Activated gamma-delta T cell treated with Interleukin-2 at 50 U/mL for 16 hours (primary cell): Measurements from ENCODE around the gene PDIA4.
"Not testable (repeated sequence)": the region's sequence is repeated elsewhere in the genome, so short reads cannot be mapped to it uniquely, and the experiment has no call there.

Experiments used
- DNase-seq: peaks from one replicate; pipeline ENCODE4 v3.0.0-alpha.2; 2020

PDIA4 gene

DNA sequence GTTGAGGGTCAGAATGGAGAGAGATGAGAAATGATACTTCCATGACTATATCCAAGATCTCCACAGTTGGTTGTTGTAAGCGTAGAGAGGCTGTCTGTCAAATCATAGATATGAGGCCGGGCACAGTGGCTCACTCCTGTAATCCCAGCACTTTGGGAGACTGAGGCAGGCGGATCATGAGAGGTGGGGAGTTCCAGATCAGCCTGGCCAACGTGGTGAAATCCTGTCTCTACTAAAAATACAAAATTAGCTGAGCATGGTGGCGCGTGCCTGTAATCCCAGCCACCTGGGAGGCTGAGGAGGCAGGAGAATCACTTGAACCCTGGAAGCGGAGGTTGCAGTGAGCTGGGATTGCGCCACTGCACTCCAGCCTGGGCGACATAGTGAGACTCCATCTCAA, 2.1 kb upstream of the PDIA4 start:
- not testable (repeated sequence) for DNase-seq

DNA sequence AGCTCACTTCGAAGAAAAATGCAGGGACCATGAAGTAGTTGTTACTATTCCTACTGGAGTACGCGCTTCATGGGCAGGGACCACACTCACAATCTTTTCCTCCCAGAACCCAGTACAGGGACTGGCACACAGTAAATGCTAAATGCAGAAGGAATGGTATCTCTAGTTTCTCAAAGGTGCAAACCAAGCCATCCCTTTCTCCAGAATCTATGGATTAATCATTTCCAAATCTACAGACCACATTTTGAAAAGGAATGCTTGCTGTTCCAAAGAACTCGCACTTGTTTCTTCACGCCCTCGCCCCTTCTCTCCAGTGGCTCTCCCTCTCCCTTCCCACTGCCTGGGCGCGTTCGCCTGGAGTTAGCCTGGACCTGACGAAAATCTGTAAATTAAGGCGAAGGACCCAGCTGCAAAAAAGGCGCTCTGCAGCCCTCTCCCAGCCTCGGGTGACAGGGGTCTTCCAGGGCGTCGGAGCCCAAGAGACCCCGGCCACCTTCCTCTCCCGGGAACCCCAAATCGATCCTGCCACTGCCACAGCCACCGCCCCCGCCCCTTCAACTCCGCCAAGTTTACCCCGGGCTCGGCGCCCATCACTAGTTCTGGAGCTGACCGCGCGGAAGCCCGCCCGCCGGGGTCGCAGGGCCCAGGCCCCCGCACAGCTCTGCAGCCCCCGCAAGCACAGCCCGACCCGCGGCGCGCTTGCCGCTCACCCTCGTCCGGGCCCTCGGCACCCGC, 527 bp downstream of the PDIA4 start:
- DNase-seq = no peak

DNA sequence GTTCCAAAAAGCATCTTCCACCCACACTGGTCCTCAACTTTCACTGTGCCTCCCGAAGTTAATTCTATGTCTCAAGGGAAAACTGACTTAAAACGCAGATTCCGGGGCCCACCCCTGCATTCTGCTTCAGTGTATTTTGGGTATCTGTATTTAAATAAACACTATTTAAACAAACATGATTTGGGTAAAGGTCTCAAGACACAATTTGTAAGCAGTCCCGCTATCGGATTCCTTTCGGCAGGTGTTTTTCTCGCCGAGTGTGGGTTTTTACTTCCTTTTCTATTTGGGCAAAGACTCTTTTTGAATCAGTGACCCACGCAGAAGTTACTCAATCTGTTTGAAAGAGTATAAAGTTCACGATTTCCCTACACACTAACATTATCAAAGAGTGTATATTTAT, 1.2 kb downstream of the PDIA4 start:
- no peak for DNase-seq

DNA sequence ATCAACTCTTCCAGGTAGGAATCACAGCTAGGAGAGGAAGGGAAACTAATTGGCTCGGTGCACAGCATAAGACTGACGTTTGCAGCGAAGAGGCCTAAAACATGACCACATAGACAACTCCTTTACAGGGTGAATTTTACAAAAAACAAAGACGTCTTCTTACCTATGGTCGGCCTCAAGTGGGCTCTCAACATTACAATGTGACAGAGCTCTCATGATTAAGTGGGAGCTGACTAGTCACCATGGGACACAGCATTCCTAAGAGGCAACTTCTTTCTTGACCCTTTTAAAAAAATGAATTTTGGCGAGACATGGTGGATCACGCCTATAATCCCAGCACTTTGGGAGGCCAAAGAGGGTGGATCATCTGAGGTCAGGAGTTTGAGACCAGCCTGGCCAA, 4.6 kb downstream of the PDIA4 start:
- DNase-seq = no peak

DNA sequence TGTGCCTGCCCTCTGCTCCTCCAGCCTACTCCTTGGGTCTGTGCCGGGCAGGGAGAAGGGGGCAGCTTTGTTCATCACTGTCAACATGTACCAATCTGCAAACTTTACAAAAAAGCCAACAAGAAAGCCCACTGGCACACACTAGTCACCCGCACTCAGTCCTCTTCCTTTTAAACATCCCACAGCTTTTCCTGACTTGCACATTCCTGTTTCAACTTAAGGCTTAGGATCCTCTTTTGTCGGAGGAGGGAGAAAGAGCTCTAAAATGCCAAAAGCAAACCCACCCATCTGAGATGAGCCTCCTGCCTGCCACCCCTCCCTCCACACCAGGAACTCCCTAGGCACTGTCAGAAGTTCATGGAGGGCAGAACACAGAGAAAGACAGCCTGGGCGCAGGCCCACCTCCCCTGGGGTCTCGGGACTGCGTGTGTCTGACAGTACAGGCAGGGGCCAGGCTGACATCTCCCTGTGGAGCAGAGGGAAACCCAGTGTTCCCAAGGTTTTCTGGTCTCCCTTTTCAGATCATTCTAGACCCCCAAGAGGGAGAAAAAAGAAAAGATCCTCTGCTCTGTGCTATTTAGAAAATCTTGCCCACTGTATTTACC, 5.4 kb downstream of the PDIA4 start:
- DNase-seq = no peak

DNA sequence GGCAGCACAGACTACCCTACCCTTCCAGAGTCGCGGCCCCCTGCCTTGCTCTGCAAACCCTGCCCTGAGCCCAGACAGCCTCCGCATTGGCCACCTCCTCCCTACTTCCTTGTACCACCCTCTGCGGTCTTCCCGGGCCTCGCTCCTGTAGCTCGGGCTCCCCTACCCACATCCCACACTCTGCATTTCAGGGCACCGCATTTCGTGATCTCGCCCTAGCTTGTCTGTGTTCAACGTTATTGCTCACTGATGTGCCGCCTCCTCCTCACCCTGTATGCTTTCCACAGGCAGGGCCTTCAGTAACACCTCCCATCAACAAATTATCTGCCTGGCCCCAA, 6.6 kb downstream of the PDIA4 start:
- no peak for DNase-seq

DNA sequence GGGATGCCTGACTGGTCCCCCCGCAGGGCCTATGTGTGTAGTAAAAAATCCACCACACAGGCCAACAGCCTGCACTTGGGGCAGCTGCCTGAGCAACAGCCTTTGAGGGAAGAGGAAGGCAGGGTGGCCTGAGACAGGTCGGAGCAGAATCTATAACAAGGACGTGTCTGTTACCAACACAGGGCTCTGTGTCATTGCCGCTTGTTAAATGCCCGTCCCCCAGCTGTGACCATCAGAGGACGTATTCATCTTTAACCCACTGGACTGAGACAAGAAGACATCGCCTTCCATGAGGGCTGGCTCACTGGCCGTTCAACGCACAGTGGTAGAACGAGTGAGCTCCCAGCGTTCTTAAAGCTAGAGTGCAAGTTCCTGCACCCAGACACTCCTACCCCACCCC, 7.8 kb downstream of the PDIA4 start:
- no peak for DNase-seq

DNA sequence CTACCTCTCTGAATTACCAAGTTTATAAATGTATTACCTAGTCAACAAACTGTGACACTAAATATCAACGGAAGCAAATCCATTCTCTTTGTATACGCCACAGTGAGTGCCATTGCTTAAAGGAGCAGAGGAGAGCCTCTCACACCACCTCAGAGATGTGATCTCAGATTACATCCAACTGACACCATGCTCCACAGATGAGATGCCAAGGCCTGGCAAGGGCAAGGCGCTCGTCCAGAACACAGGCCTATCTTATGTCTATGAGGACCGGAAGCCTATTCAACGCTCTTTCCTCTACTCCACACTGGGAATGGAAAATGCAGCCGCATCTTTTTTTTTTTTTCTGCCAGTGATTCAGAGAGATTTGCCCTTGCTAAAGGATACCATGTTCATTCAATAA, 11.4 kb downstream of the PDIA4 start:
- no peak for DNase-seq

DNA sequence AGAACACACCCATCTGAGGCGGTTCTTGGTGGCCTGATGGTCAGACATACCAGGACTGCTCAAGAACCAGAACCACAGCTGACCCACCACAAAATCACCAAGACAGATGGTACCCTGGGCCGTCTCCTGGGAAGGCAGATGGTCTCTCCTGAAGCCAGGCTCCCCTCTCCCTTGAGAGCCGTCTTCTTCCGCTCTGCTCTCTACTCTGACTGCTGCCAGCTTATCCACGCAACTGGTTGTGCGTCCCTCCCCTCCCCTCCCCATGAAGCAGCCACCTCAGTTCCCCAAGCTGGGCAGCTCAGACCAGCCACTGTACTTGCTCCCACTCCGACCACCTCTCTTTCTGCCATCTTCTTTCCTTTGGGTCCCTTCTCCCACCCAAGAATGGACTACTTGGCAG, 14.0 kb downstream of the PDIA4 start:
- DNase-seq = no peak

DNA sequence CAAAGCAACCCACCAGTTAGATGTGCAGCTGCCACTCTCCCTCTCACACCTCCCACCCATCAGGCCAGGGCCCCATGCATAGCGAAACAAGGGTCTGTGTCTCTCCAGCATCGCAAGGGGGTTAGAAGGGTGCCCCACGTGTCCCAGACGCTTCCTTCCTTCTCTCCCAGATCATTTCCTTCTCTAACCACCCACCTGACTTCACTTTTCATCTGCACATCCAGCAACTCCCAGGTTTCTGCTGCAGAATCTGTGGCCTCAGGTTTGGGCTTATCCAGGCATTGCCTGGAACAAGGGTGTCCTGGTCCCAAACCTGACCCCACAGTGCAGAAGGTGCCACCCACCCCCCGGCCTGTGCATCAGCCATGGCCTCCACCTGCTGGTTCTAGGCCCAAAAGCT, 14.4 kb downstream of the PDIA4 start:
- DNase-seq = no peak

DNA sequence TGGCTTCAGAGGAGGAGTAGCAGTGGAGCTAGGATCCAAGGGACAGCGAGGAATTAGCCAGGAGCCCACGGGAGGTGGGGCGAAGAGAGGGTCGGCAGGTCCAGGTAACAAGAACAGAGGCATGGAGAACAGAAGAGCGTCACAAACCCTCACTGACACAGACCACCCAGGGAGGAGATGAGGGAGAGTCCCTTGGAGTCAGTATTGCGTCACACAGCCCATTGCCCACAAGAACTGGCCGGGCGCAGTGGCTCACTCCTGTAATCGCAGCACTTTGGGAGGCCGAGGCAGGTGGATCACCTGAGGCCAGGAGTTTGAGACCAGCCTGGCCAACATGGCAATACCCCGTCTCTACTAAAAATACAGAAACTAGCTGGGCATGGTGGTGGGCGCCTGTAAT, 15.6 kb downstream of the PDIA4 start:
- not testable (repeated sequence) for DNase-seq

DNA sequence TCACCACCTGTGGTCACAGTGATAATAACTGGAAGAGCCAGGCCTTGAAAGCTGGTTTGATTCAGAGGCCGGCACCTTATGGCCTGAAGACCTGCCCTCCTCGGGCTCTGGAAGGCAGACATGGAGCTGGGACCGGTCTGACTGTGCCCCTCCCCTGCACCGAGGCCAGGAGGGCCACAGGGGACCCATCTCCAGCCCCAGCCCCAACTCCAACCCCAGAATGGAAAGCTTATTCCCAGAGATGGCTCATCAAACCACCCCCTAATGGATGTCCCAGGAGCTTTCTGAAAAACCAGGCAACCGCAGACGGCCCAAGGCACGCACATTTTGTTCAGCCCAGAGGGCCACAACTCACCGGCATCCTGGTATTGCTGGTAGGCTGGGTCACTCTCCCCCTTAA, 16.8 kb downstream of the PDIA4 start:
- DNase-seq = no peak

DNA sequence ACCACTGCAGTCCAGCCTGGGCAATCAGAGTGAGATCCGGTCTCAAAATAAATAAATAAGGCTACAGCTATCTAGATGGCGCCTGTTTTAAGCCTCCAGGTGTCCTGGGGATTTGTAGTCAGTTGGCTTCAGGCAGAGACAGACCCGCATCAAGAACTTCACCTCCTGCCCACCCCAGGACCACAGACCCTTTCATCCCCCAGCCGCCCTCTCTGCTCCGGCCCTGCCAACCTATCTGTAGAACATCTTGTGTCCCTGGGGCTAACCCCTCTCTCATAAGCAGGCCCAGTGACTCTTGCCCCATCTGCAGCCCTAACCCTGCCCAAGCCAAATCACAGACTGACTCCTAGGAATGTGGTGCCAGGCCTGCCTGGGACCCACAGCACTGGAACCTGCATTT, 17.9 kb downstream of the PDIA4 start:
- DNase-seq = no peak

DNA sequence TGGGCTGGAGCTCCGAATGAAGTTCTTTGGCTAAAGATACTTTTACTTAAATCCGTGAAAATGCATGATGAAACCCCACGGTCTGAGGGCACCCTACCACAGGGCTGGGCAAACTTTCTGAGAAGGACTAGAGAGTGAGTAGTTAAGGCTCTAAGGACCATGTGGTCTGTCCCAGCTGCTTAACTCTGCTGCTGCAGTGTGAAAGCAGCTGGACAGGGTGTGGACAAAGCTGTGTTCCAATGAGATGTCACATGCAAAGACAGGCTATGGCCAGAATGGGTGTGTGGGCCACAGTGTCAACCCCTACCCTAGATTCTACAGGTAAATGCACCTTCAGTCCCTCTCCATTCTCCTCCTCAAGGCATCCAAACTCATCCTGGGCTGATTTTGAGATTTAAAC, 18.8 kb downstream of the PDIA4 start:
- no peak for DNase-seq

DNA sequence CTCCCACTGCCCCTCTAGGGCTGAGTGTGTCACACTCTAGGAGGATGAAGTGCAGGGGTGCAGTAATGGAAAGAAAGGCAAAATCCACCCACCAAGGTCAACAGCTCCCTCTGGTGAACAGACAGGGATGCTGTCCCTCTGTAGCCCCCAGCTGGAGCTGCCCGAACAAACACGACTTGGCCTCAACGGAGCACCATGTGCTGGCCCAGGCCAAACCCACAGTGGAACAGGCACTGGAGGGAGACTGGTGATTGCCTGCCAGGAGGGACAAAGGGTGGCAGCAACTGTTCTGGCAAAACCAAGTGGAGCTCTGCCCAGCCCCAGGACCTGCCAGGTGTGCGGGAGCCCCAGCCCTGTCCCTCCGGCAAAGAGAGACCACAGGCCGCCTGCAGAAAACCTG, 20.7 kb downstream of the PDIA4 start:
- DNase-seq = no peak

DNA sequence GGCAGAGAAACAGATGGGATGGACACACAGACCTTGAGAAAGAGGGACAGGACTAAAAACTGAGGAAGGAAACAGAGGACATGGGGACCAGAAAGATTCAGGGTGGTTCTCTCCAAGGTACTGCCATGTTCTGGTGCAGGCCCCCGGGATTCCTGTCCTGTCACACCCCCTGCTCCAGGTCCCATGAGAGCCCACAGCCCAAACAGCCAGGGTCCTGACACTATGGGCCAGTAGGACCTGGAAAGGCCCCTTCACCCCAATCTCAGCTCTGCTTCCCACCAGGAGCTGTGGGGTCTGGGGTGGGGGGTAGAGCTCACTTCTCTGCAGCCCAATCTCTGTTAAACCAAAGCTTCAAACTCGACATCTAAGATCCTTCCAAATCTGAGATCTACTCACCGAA, 21.2 kb downstream of the PDIA4 start:
- no peak for DNase-seq

DNA sequence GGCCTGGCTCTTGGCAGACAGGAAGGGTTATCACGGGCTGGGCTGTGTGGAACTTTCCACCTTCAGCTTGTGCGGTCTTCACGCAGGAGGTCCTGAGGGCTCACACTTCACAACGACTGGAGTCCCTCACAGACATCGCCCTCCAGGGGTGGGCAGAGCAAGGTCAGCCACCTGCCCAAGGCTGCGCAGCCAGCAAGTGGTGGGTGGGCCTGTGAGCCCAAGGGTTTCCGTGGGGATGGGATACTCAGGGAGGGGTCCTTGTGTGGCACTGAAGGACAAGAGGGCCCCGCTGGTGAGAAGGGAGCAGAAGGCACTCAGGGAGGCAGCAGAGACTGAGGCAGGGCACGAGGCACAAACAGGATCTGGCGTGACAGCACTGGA, 22.0 kb downstream of the PDIA4 start:
- no peak for DNase-seq

DNA sequence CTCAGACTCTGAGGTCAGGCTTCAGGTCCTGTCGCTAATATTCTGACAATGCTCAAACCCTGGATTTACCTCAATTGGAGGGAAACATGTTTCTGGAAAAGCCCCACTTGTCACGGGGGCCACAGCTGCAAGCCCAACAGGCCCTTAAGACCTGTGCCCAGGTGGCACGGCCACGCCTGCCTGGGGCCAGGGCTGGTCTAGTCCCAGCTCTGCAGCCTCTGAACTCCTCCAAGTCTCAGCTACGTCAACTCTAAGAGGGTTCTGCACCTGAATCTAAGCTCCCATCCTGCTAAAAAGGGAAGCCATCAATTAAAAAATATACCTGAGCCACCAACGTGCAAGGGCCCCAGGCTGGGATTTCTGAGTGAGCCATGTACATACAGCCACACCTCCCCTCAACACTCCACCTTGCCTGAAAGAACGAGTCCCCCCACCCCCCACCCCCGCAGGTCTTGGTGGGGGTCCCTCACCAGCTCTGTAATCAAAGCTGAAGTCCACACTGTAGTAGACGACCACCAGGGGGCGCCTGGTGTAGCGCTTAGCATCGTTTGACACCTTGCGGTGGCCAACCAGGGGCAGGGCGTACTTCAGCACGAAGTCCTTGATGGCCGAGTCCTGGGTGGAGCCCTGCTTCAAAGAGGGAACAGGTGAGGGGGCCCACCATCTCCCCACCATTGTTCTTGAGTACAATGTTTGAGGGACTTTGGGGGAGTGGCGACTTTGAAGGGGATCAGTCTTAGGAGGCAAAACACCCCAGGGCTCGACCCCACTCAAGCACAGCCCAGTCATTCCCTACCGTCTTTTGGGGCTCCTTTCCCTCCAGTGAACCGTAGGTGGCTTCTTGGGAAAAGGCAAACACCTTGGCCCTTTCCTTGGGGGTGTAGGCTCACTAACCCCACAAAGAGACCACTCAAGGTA, 22.6 kb downstream of the PDIA4 start:
- DNase-seq = peak; percentile 88

DNA sequence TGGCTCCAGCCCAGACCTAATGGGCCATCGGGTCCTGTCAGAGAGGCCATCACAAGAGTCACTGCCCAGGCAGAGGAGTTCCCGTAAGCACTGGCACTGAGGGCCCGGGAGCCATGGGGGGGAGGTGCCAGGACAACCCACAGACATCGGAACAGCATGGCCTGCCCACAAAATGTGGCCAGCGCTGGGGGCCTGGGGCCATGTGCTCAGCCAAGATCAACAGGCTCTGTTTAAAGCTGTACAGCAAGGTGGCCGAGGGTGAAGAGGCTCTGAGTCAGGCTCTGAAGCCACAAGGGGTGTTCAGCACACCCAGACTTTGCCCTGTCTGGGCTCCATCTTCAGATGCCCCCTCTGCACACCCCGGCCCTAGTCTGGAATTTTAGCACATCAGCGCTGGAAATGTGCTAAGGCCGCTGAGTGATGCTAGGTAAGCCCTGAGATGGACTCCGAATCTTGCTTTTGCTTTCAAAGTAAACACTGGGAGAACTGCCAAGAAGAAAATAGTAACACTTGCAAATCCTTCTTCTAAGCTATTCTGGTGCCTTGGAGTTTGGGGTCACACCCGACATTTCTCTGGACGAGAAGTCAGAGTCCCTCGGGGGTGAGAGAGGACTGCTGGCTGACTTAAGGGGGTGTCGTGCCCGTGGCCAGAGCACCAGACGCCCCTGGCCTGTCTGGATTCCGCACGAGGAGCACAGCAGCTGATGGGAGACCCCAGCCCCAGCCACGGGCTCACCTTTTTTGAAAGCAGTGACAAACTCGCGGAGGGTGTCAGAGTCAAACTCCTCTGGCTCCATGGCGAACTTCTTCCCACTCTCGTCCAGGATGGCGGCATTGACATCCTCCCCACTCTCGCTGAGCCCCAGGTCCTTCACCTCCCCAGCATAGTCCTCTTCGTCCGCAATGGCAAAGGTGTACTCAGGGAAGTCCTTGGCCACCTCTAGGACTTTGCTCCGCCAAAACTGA, 23.6 kb downstream of the PDIA4 start:
- DNase-seq = no peak

DNA sequence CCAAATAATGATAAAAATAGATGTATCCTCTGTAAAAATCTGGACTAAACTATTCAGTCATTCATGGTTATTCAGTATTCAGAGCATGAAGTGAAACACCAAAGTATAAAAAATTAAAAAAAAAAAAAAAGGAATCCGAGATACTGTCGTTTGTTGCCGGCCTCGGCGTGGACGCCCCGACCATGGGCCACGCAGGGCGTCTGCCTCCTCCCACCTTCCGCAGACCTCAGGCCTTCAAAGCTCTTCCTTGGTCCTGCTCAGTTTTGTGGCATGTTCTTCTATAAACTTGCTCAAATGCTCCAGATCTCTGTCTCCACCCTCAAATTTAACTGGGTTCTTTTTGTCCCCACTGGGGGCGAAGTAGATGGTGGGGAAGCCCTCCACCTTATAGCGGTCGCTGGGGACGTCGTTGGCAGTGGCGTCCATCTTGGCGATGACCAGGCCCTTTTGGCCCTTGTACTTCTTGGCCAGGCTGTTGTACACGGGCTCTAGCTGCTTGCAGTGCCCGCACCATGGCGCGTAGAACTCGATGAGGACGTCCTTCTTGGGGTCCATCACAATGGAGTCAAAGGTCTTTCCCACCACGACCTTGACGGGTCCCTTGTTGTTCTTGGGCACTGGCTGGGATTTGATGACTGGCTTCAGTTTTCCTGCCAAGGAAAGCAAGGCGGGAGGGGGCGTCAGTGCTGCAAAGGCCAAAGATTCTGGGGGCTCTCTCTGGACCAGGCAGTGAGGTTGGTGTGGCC, 24.6 kb downstream of the PDIA4 start:
- no peak for DNase-seq

DNA sequence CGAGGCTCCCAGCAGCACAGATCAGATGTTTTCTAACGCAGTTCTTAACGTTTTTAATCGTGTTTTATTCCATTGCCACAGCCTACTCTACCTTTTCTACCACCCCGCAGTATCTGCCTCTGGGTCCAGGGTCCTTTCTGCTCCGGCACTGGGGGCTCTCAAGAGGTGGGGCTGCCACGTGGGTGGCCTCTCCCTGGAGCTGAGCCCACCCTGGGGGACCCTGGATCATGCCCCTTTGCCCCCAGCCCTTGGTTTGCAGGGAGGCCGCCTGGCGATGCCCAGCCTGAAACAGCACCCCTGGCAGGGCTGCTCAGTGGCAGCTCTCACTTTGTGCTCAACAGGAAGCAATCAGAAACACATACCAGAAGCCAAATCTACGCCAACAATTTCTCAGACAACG, 25.3 kb downstream of the PDIA4 start:
- no peak for DNase-seq

DNA sequence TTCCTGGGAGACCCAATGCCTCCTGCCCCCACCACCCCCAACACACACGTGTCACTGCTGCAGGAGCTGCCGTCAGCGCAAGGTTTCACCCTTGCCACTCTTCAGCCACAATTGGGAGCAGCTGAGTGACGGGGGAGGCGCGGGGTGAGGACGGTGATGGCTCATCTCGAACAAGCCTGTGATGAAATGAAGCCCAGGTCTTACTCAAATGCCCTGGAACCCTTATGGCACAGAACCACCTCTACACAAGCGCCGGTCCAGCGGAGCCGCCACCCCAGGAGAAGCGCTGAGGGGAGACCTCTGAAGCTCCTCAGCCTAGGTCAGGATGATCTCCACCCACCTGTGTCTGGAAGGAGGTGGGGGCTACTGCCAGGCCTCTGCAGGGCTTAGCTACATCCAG, 25.7 kb downstream of the PDIA4 start:
- DNase-seq = no peak
